Inflammatory macrophage treated with lipopolysaccharide for 4 hours (primary cell): ENCODE results near the gene LRIT3.
A peak's percentile ranks its signal among the peaks of the same experiment; 100 is the strongest.

ENCODE experiments used
- DNase-seq: peaks from one replicate; pipeline ENCODE4 v3.0.0-alpha.2; 2020

LRIT3 gene

GRCh38 chr4:109847896-109848442 lies at the start of gene LRIT3:
TSS of gene LRIT3 (plus strand) at chr4:109848107. CDS start at chr4:109848202, 95 bp downstream.
- no peak for DNase-seq

GRCh38 chr4:109798866-109799265 lies 49.0 kb upstream of the LRIT3 start:
- DNase-seq, result no peak

- DNase-seq, result no peak
These were observed 46.7 kb upstream of the LRIT3 start for GRCh38 chr4:109801099-109801789.

GRCh38 chr4:109801895-109802319 lies 46.0 kb upstream of the LRIT3 start, which contains the start of gene CFI:
TSS of gene CFI (minus strand) at chr4:109801999. CDS start at chr4:109801971, 28 bp downstream.
- DNase-seq, result peak; percentile 15

GRCh38 chr4:109803924-109804571 lies 43.9 kb upstream of the LRIT3 start:
- peak; percentile 30 for DNase-seq

- DNase-seq, result no peak
These were observed 38.3 kb upstream of the LRIT3 start for GRCh38 chr4:109809655-109810054.

- DNase-seq, result no peak
These were observed 37.1 kb upstream of the LRIT3 start for GRCh38 chr4:109810552-109811387.

GRCh38 chr4:109811707-109812106 lies 36.2 kb upstream of the LRIT3 start:
- DNase-seq, result peak; percentile 30

- DNase-seq, result peak; percentile 94
These were observed 32.5 kb upstream of the LRIT3 start, which contains the start of gene GAR1 for GRCh38 chr4:109815151-109816081. TSS of gene GAR1 (plus strand) at chr4:109815762. CDS start at chr4:109816165, 403 bp downstream.

GRCh38 chr4:109816082-109816442 lies 31.8 kb upstream of the LRIT3 start:
- DNase-seq, result peak; percentile 9

- no peak for DNase-seq
These were observed 31.0 kb upstream of the LRIT3 start for GRCh38 chr4:109816894-109817293.

GRCh38 chr4:109818268-109818667 lies 29.6 kb upstream of the LRIT3 start:
- no peak for DNase-seq

GRCh38 chr4:109820563-109820962 lies 27.3 kb upstream of the LRIT3 start:
- DNase-seq, result no peak

- DNase-seq, result no peak
These were observed 26.7 kb upstream of the LRIT3 start for GRCh38 chr4:109821185-109821584.

GRCh38 chr4:109826719-109827118 lies 21.2 kb upstream of the LRIT3 start:
- peak; percentile 47 for DNase-seq

GRCh38 chr4:109827672-109828071 lies 20.2 kb upstream of the LRIT3 start, which contains the start of gene RRH:
TSS of gene RRH (plus strand) at chr4:109827972. CDS start at chr4:109828028, 56 bp downstream.
- DNase-seq, result no peak

GRCh38 chr4:109833756-109834155 lies 14.2 kb upstream of the LRIT3 start:
- DNase-seq, result no peak

- no peak for DNase-seq
These were observed 10.9 kb upstream of the LRIT3 start for GRCh38 chr4:109836985-109837384.

GRCh38 chr4:109846395-109847098 lies 1.4 kb upstream of the LRIT3 start:
- no peak for DNase-seq

- no peak for DNase-seq
These were observed 594 bp downstream of the LRIT3 start for GRCh38 chr4:109848501-109848900.

- no peak for DNase-seq
These were observed 2.7 kb downstream of the LRIT3 start for GRCh38 chr4:109850601-109851000.
